ENCODE results near the gene TENM3.

Gene TENM3

GRCh38 chr4:182647646-182648300 lies 404.6 kb downstream of the TENM3 start:
- DNase-seq = no peak

- no peak for DNase-seq
Measured at GRCh38 chr4:182648766-182649165, 405.6 kb downstream of the TENM3 start.

GRCh38 chr4:182649698-182650477 lies 406.7 kb downstream of the TENM3 start:
- DNase-seq = no peak

- no peak for DNase-seq
Measured at GRCh38 chr4:182653596-182653995, 410.4 kb downstream of the TENM3 start.

- no peak for DNase-seq
Measured at GRCh38 chr4:182655340-182655739, 412.1 kb downstream of the TENM3 start.

GRCh38 chr4:182662551-182662950 lies 419.3 kb downstream of the TENM3 start:
- no peak for DNase-seq

GRCh38 chr4:182671231-182671630 lies 428.0 kb downstream of the TENM3 start:
- DNase-seq = no peak

GRCh38 chr4:182671749-182672148 lies 428.5 kb downstream of the TENM3 start:
- DNase-seq = no peak

GRCh38 chr4:182678590-182678989 lies 435.4 kb downstream of the TENM3 start:
- DNase-seq = no peak

- no peak for DNase-seq
Measured at GRCh38 chr4:182679533-182679932, 436.3 kb downstream of the TENM3 start.

GRCh38 chr4:182680234-182680653 lies 437.0 kb downstream of the TENM3 start:
- DNase-seq = no peak

- DNase-seq = no peak
Measured at GRCh38 chr4:182683661-182684060, 440.5 kb downstream of the TENM3 start.

GRCh38 chr4:182684796-182685195 lies 441.6 kb downstream of the TENM3 start:
- no peak for DNase-seq

GRCh38 chr4:182688081-182688480 lies 444.9 kb downstream of the TENM3 start:
- no peak for DNase-seq

- DNase-seq = no peak
Measured at GRCh38 chr4:182694551-182694950, 451.3 kb downstream of the TENM3 start.

- no peak for DNase-seq
Measured at GRCh38 chr4:182695009-182695408, 451.8 kb downstream of the TENM3 start.

- DNase-seq = no peak
Measured at GRCh38 chr4:182695842-182696241, 452.6 kb downstream of the TENM3 start.

- no peak for DNase-seq
Measured at GRCh38 chr4:182697094-182697493, 453.9 kb downstream of the TENM3 start.

- no peak for DNase-seq
Measured at GRCh38 chr4:182698212-182698611, 455.0 kb downstream of the TENM3 start.

- DNase-seq = no peak
Measured at GRCh38 chr4:182699201-182699600, 456.0 kb downstream of the TENM3 start.

GRCh38 chr4:182699795-182700194 lies 456.6 kb downstream of the TENM3 start:
- DNase-seq = no peak

GRCh38 chr4:182700362-182701160 lies 457.4 kb downstream of the TENM3 start:
- DNase-seq = no peak

GRCh38 chr4:182704077-182704476 lies 460.9 kb downstream of the TENM3 start:
- no peak for DNase-seq

GRCh38 chr4:182704948-182705347 lies 461.7 kb downstream of the TENM3 start:
- DNase-seq = no peak
